HepG2 (cell line): ENCODE data around the gene BMPR1B. TPM values are rescaled to one million over a fixed set of nuclear protein-coding genes. Genes with fewer than 3 reads are reported as not detected.
A peak's percentile ranks its signal among the peaks of the same experiment; 100 is the strongest.

Experiments used
- ATAC-seq: fragments of 200-7000 bp; cut with Tn5 transposase; 3 replicates; pipeline ENCODE4 v1.9.1; 2020; ENCODE audit warnings: mild to moderate bottlenecking, moderate library complexity
- BruUV-seq: library from RNA; stranded (reverse); fragments of 400-500 nt; replicated peaks from 2 replicates; lab custom pipeline; 2021; lab: Mats Ljungman, UMichigan
- CTCF ChIA-PET: fragments of 300-600 bp; formaldehyde crosslinking; extraction: SDS; loops from one replicate; lab custom pipeline; 2021; ENCODE audit warnings: low total read pairs, inconsistent platforms, low intra/inter-chr PET ratio; lab: Yijun Ruan, JAX
- POLR2A ChIA-PET: fragments of 350-600 bp; sonication (Branson Sonifier 250); formaldehyde crosslinking; loops from one replicate; lab custom pipeline; 2020; ENCODE audit warnings: antibody characterized with exemption, inconsistent platforms; lab: Yijun Ruan, JAX
- DNase-seq: peaks from one replicate; pipeline ENCODE4 v3.0.0-alpha.2; 2015; ENCODE audit warnings: low spot score
- FAIRE-seq: peaks from 3 replicates; lab custom pipeline; 2011; peaks lifted over from hg19 to GRCh38; lab: Jason Lieb, UNC
- H2AFZ ChIP-seq: one replicate; pipeline ENCODE4 v1.6.1; 2011; ENCODE audit warnings: low read length, inconsistent platforms
- H3K27ac ChIP-seq: fragments of 300-600 bp; 3 replicates; pipeline ENCODE4 v1.8.0; 2011; ENCODE audit warnings: mixed run types, mild to moderate bottlenecking, mixed read lengths, low read length, inconsistent platforms; ENCODE audit not compliant: insufficient read depth; ENCODE audit errors: extremely low read length
- H3K27me3 ChIP-seq, 2 experiments: fragments of 200-600 bp in 1 of 2; 2 replicates in 1 of 2; 3 replicates in 1 of 2; pipeline versions ENCODE4 v1.6.0 to v1.8.0; 2011; ENCODE audit warnings: low read length in 2 of 2, mild to moderate bottlenecking in 2 of 2, moderate library complexity in 2 of 2, inconsistent platforms in 1 of 2; ENCODE audit not compliant: insufficient read depth in 2 of 2, control insufficient read depth in 1 of 2
- H3K36me3 ChIP-seq, 2 experiments: fragments of 200-600 bp in 1 of 2; replicated peaks in 1 of 2; 2 replicates in 1 of 2; 3 replicates in 1 of 2; pipeline versions ENCODE4 v1.5.1 to v1.8.0; 2011; ENCODE audit warnings: low read length in 2 of 2, inconsistent platforms in 1 of 2; ENCODE audit not compliant: insufficient read depth in 2 of 2, control insufficient read depth in 1 of 2
- H3K4me1 ChIP-seq: 2 replicates; pipeline ENCODE4 v1.5.1; 2012; ENCODE audit warnings: low read length, inconsistent platforms; ENCODE audit not compliant: insufficient read depth
- H3K4me2 ChIP-seq: 2 replicates; pipeline ENCODE4 v1.6.0; 2011; ENCODE audit warnings: low read depth, low read length, inconsistent platforms
- H3K4me3 ChIP-seq, 3 experiments: fragments of 200-600 bp in 1 of 3; sonication (generic), shearing (Covaris generic) in 1 of 3; replicated peaks in 1 of 3; 2 replicates each; pipeline ENCODE4 v1.5.1; 2011 to 2016; ENCODE audit warnings: low read length in 3 of 3, inconsistent platforms in 2 of 3, low read depth in 2 of 3, mild to moderate bottlenecking in 2 of 3, control low read depth in 1 of 3, mixed read lengths in 1 of 3; ENCODE audit not compliant: insufficient read depth in 1 of 3
- H3K79me2 ChIP-seq: one replicate; pipeline ENCODE4 v1.6.1; 2011; ENCODE audit warnings: low read length, inconsistent platforms; ENCODE audit not compliant: insufficient read depth
- H3K9ac ChIP-seq: 2 replicates; pipeline ENCODE4 v1.6.0; 2011; ENCODE audit warnings: mild to moderate bottlenecking, low read depth, low read length, inconsistent platforms; ENCODE audit not compliant: insufficient read depth
- H3K9me3 ChIP-seq: 2 replicates; pipeline ENCODE4 v1.5.1; 2012; ENCODE audit warnings: mild to moderate bottlenecking, low read length
- H4K20me1 ChIP-seq: 2 replicates; pipeline ENCODE4 v1.6.0; 2011; ENCODE audit warnings: inconsistent platforms, mild to moderate bottlenecking, low read length, moderate library complexity; ENCODE audit not compliant: insufficient read depth
- CEBPB ChIP-seq: IDR thresholded peaks from 2 replicates; pipeline ENCODE4 v1.6.1; 2011; ENCODE audit warnings: low read depth, low read length, improper control_type of control experiment, borderline replicate concordance
- CEBPG ChIP-seq: IDR thresholded peaks from 2 replicates; pipeline ENCODE4 v1.6.1; 2016
- MTA3 ChIP-seq: sonication (generic); formaldehyde crosslinking; IDR thresholded peaks from 2 replicates; pipeline ENCODE4 v1.4.0; 2020; ENCODE audit warnings: missing genetic modification reagents
- NPAS2 ChIP-seq: sonication (generic); formaldehyde crosslinking; IDR thresholded peaks from 2 replicates; pipeline ENCODE4 v1.8.0; 2022; ENCODE audit warnings: mild to moderate bottlenecking, missing genetic modification reagents, borderline replicate concordance
- ZNF30 ChIP-seq: sonication (generic); formaldehyde crosslinking; IDR thresholded peaks from 2 replicates; pipeline ENCODE4 v1.5.0; 2020; ENCODE audit warnings: mild to moderate bottlenecking, missing genetic modification reagents
- WGBS: methylation state at CpG from one replicate; pipeline ENCODE4 v1.1.6; 2017; ENCODE audit warnings: low lambda C conversion rate; 5-methylcytosine and 5-hydroxymethylcytosine counted together
- in situ Hi-C: cut with HindIII; loops from 2 replicates; pipeline ENCODE4 v1.10.0; 2017; ENCODE audit warnings: low pct_unique_long_range_greater_than_20kb; ENCODE audit not compliant: extremely low pct_ligation_motif_present
- intact Hi-C: fragments of 100-400 bp; cut with micrococcal nuclease; formaldehyde crosslinking; loops from one replicate; pipeline ENCODE4 v1.10.0; 2022; ENCODE audit not compliant: unreplicated experiment
- polyA plus RNA-seq, 8 experiments: library from polyadenylated mRNA; depleted of rRNA in 3 of 8; stranded (reverse) in 7 of 8; unstranded in 1 of 8; fragments of >200 nt; fragmentation: Illumina TruSeq in 4 of 8; extraction: Trizol in 4 of 8; gene quantifications; 2 replicates each; pipeline versions ENCODE4 v1.2.1 to v1.2.3, GENCODE V29; 2011 to 2016; ENCODE audit warnings: low read depth in 4 of 8, missing spikeins in 1 of 8, mixed read lengths in 1 of 8; ENCODE audit not compliant: insufficient read depth in 1 of 8
- total RNA-seq, 5 experiments: library from RNA; depleted of rRNA; stranded (reverse); fragments of >200 nt; fragmentation: Illumina TruSeq; extraction: Trizol; gene quantifications; 2 replicates each; pipeline ENCODE4 v1.2.3, GENCODE V29; 2016; ENCODE audit warnings: low read depth in 1 of 5
- TF ChIP-seq, protein P1 (sequence below): sonication (generic); formaldehyde crosslinking; IDR thresholded peaks from 2 replicates; pipeline ENCODE4 v1.5.1; 2020; ENCODE audit warnings: mild to moderate bottlenecking, missing genetic modification reagents, borderline replicate concordance
- TF ChIP-seq, protein P2 (sequence below): sonication (generic); formaldehyde crosslinking; IDR thresholded peaks from 2 replicates; pipeline ENCODE4 v1.8.0; 2022; ENCODE audit warnings: missing genetic modification reagents, mild to moderate bottlenecking, borderline replicate concordance

BMPR1B gene
- total and polyA plus RNA-seq, 2 of the 13 experiments (the other 11 are each of a cell fraction or from before 2014, with no cell fraction given): 0.07 TPM; not detected in 1

GRCh38 chr4:94947681-94948108 is 189.9 kb downstream of the BMPR1B start:
- in situ Hi-C loops (no loop called here), intact Hi-C loops (no loop called here)
- H4K20me1 ChIP-seq: no peaks in the 10 kb centered on the region
- no peaks in the 10 kb centered on the region for H3K79me2 ChIP-seq
- FAIRE-seq (no peak), ATAC-seq (no peak), DNase-seq (no peak)
- CTCF ChIA-PET: no interaction called here
- WGBS: 37% methylated on average over 4 of the region's 4 CpGs
- H2AFZ ChIP-seq: no peak overlapping the region
- no peak overlapping the region for H3K4me2 ChIP-seq
- no peak overlapping the region for H3K9ac ChIP-seq
- no peaks in the 10 kb centered on the region for H3K4me1 ChIP-seq
- TF ChIP-seq, protein P1, sequence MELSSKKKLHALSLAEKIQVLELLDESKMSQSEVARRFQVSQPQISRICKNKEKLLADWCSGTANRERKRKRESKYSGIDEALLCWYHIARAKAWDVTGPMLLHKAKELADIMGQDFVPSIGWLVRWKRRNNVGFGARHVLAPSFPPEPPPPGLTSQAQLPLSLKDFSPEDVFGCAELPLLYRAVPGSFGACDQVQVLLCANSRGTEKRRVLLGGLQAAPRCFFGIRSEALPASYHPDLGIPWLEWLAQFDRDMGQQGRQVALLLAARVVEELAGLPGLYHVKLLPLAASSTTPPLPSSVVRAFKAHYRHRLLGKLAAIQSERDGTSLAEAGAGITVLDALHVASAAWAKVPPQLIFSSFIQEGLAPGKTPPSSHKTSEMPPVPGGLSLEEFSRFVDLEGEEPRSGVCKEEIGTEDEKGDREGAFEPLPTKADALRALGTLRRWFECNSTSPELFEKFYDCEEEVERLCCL (CRISPR knock-in tag): no peak
- no peak for TF ChIP-seq NPAS2 (CRISPR knock-in tag)
- TF ChIP-seq ZNF30: no peak
- TF ChIP-seq, protein P2, sequence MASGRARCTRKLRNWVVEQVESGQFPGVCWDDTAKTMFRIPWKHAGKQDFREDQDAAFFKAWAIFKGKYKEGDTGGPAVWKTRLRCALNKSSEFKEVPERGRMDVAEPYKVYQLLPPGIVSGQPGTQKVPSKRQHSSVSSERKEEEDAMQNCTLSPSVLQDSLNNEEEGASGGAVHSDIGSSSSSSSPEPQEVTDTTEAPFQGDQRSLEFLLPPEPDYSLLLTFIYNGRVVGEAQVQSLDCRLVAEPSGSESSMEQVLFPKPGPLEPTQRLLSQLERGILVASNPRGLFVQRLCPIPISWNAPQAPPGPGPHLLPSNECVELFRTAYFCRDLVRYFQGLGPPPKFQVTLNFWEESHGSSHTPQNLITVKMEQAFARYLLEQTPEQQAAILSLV (CRISPR knock-in tag): no peak
- no peak overlapping the region for H3K4me3 ChIP-seq
- no peaks in the 10 kb centered on the region for H3K9me3 ChIP-seq
- H3K27ac ChIP-seq: no peak overlapping the region
- H3K36me3 ChIP-seq: no peaks in the 10 kb centered on the region
- POLR2A ChIA-PET: no interaction called here
- H3K27me3 ChIP-seq: peaks cover 0 to 6% of the 10 kb centered on the region in 2 experiments; a peak in 1 of 5 replicates
- no TSS peak for BruUV-seq

GRCh38 chr4:94954251-94954650 is 196.5 kb downstream of the BMPR1B start:
- in situ Hi-C loops: no loop called here
- 24% methylated on average over 2 of the region's 2 CpGs for WGBS
- no peak overlapping the region for H3K4me2 ChIP-seq
- H3K4me3 ChIP-seq: no peak overlapping the region
- intact Hi-C loops: no loop called here
- BruUV-seq: no TSS peak
- no peak for ATAC-seq
- no peaks in the 10 kb centered on the region for H3K27me3 ChIP-seq
- POLR2A ChIA-PET: no interaction called here
- no peaks in the 10 kb centered on the region for H3K9me3 ChIP-seq
- H2AFZ ChIP-seq: no peak overlapping the region
- no peak overlapping the region for H3K27ac ChIP-seq
- no peaks in the 10 kb centered on the region for H4K20me1 ChIP-seq
- peak; percentile 79 for TF ChIP-seq CEBPB
- TF ChIP-seq MTA3: no peak
- peak; percentile 49 for TF ChIP-seq CEBPG (CRISPR knock-in tag)
- TF ChIP-seq, all 625 proteins: peak for 2
- H3K9ac ChIP-seq: no peak overlapping the region
- no peaks in the 10 kb centered on the region for H3K36me3 ChIP-seq
- DNase-seq: no peak
- CTCF ChIA-PET: no interaction called here
- H3K79me2 ChIP-seq: no peaks in the 10 kb centered on the region
- no peaks in the 10 kb centered on the region for H3K4me1 ChIP-seq
- FAIRE-seq: no peak
